HG03045 (cell line): ENCODE data around the gene CEACAM19.
"Not testable (repeated sequence)": the region's sequence is repeated elsewhere in the genome, so short reads cannot be mapped to it uniquely, and the experiment has no call there.

Experiments used
- ATAC-seq: cut with Tn5 transposase; IDR thresholded peaks from one replicate; pipeline ENCODE4 v1.9.1; 2021; ENCODE audit warnings: mild to moderate bottlenecking, moderate library complexity; ENCODE audit not compliant: unreplicated experiment

Gene CEACAM19

GRCh38 chr19:44673510-44673909 is 2.2 kb downstream of the CEACAM19 start:
- ATAC-seq = no peak

GRCh38 chr19:44675521-44675920 is 4.2 kb downstream of the CEACAM19 start:
- no peak for ATAC-seq

- no peak for ATAC-seq
Observed at GRCh38 chr19:44677019-44677811, 5.9 kb downstream of the CEACAM19 start.

- ATAC-seq = no peak
Observed at GRCh38 chr19:44680536-44680935, 9.3 kb downstream of the CEACAM19 start.

GRCh38 chr19:44681992-44682790 is 10.9 kb downstream of the CEACAM19 start:
- no peak for ATAC-seq

- no peak for ATAC-seq
Observed at GRCh38 chr19:44682807-44683206, 11.5 kb downstream of the CEACAM19 start.

- no peak for ATAC-seq
Observed at GRCh38 chr19:44683434-44684210, 12.3 kb downstream of the CEACAM19 start.

- not testable (repeated sequence) for ATAC-seq
Observed at GRCh38 chr19:44684396-44684795, 13.1 kb downstream of the CEACAM19 start.

GRCh38 chr19:44684892-44685863 is 13.9 kb downstream of the CEACAM19 start:
- no peak for ATAC-seq

GRCh38 chr19:44685877-44686276 is 14.6 kb downstream of the CEACAM19 start:
- no peak for ATAC-seq

- no peak for ATAC-seq
Observed at GRCh38 chr19:44686896-44687295, 15.6 kb downstream of the CEACAM19 start.

GRCh38 chr19:44687888-44688287 is 16.6 kb downstream of the CEACAM19 start:
- no peak for ATAC-seq

- ATAC-seq = no peak
Observed at GRCh38 chr19:44689290-44690130, 18.2 kb downstream of the CEACAM19 start.

- ATAC-seq = no peak
Observed at GRCh38 chr19:44690131-44690440, 18.8 kb downstream of the CEACAM19 start.

- no peak for ATAC-seq
Observed at GRCh38 chr19:44692379-44692721, 21.1 kb downstream of the CEACAM19 start.

GRCh38 chr19:44694184-44694579 is 22.9 kb downstream of the CEACAM19 start:
- ATAC-seq = no peak

GRCh38 chr19:44696939-44697669 is 25.8 kb downstream of the CEACAM19 start:
- no peak for ATAC-seq

GRCh38 chr19:44697670-44698034 is 26.4 kb downstream of the CEACAM19 start:
- no peak for ATAC-seq
